K562 (cell line): Measurements from ENCODE around the gene TAS1R3. TPM values are rescaled to one million over a fixed set of nuclear protein-coding genes. Genes with fewer than 3 reads are reported as not detected.

Source experiments
- ATAC-seq: fragments of 200-7000 bp; cut with Tn5 transposase; 3 replicates; pipeline ENCODE4 v1.9.1; 2020; ENCODE audit warnings: moderate library complexity
- BruUV-seq: library from RNA; stranded (reverse); fragments of 400-500 nt; replicated peaks from 2 replicates; lab custom pipeline; 2021; lab: Mats Ljungman, UMichigan
- CTCF ChIA-PET: fragments of 300-600 bp; formaldehyde crosslinking; extraction: SDS; loops from one replicate; lab custom pipeline; 2021; ENCODE audit warnings: low intra/inter-chr PET ratio; lab: Yijun Ruan, JAX
- POLR2A ChIA-PET: fragments of 300-600, 350-650 bp; sonication (Branson Sonifier 250); formaldehyde crosslinking; extraction: SDS; loops from one replicate; lab custom pipeline; 2021; ENCODE audit warnings: antibody characterized with exemption, inconsistent platforms; lab: Yijun Ruan, JAX
- DNase-seq, 4 experiments: peaks; one replicate each; pipeline versions ENCODE4 v3.0.0 to v3.0.0-alpha.2; 2011 to 2018; ENCODE audit warnings: low spot score in 3 of 4, mixed read lengths in 3 of 4; ENCODE audit errors: extremely low read depth in 1 of 4
- FAIRE-seq: peaks from 2 replicates; lab custom pipeline; 2011; peaks lifted over from hg19 to GRCh38; lab: Jason Lieb, UNC
- H2AFZ ChIP-seq: 2 replicates; pipeline ENCODE4 v1.6.0; 2011; ENCODE audit warnings: low read depth, low read length, control low read depth, inconsistent platforms
- H3K27ac ChIP-seq: fragments of 200-600 bp; 3 replicates; pipeline ENCODE4 v1.8.0; 2011; ENCODE audit warnings: low read depth, mild to moderate bottlenecking, control low read depth, inconsistent platforms, low read length, moderate library complexity, mixed read lengths; ENCODE audit errors: extremely low read depth
- H3K27me3 ChIP-seq, 2 experiments: fragments of 300-600 bp in 1 of 2; 2 replicates in 1 of 2; 3 replicates in 1 of 2; pipeline versions ENCODE4 v1.6.0 to v1.8.0; 2011; ENCODE audit warnings: inconsistent platforms in 2 of 2, low read length in 2 of 2, mild to moderate bottlenecking in 1 of 2, mixed read lengths in 1 of 2, moderate library complexity in 1 of 2; ENCODE audit not compliant: control insufficient read depth in 2 of 2, insufficient read depth in 2 of 2
- H3K36me3 ChIP-seq: fragments of 300-600 bp; 3 replicates; pipeline ENCODE4 v1.8.0; 2011; ENCODE audit warnings: mild to moderate bottlenecking, low read length, inconsistent platforms; ENCODE audit not compliant: control insufficient read depth, insufficient read depth
- H3K4me1 ChIP-seq, 2 experiments: fragments of 200-600 bp in 1 of 2; replicated peaks in 1 of 2; 2 replicates in 1 of 2; 3 replicates in 1 of 2; pipeline versions ENCODE4 v1.5.1 to v1.8.0; 2011; ENCODE audit warnings: inconsistent platforms in 2 of 2, low read length in 2 of 2, mild to moderate bottlenecking in 1 of 2, mixed read lengths in 1 of 2, moderate library complexity in 1 of 2; ENCODE audit not compliant: control insufficient read depth in 2 of 2, insufficient read depth in 2 of 2
- H3K4me2 ChIP-seq: 2 replicates; pipeline ENCODE4 v1.6.1; 2011; ENCODE audit warnings: low read length, control low read depth, inconsistent platforms, mixed read lengths; ENCODE audit not compliant: insufficient read depth
- H3K4me3 ChIP-seq: fragments of 200-600 bp; sonication (generic), shearing (Covaris generic); 2 replicates; pipeline ENCODE4 v1.5.1; 2016; ENCODE audit warnings: control low read depth, inconsistent platforms
- H3K79me2 ChIP-seq: fragments of 200-600 bp; 3 replicates; pipeline ENCODE4 v1.8.0; 2011; ENCODE audit warnings: low read length, inconsistent platforms; ENCODE audit not compliant: control insufficient read depth, insufficient read depth
- H3K9ac ChIP-seq, 2 experiments: 2 replicates each; pipeline versions ENCODE4 v1.6.0 to v1.6.1; 2011; ENCODE audit warnings: low read depth in 2 of 2, low read length in 2 of 2, control low read depth in 1 of 2, inconsistent platforms in 1 of 2, mild to moderate bottlenecking in 1 of 2, mixed read lengths in 1 of 2; ENCODE audit not compliant: insufficient read depth in 1 of 2
- H3K9me1 ChIP-seq: one replicate; pipeline ENCODE4 v1.6.0; 2011; ENCODE audit warnings: inconsistent platforms, mild to moderate bottlenecking, low read length, moderate library complexity; ENCODE audit not compliant: control insufficient read depth, insufficient read depth
- H3K9me3 ChIP-seq: replicated peaks from 2 replicates; pipeline ENCODE4 v1.5.1; 2011; ENCODE audit warnings: low read depth, low read length, inconsistent platforms; ENCODE audit not compliant: control insufficient read depth, insufficient read depth
- H4K20me1 ChIP-seq: replicated peaks from 2 replicates; pipeline ENCODE4 v1.6.1; 2011; ENCODE audit warnings: low read length, inconsistent platforms, mixed read lengths; ENCODE audit not compliant: control insufficient read depth, insufficient read depth
- KDM5B ChIP-seq: fragments of 200-600 bp; sonication (generic); IDR thresholded peaks from 2 replicates; pipeline ENCODE4 v1.6.1; 2012; ENCODE audit warnings: low read depth, mild to moderate bottlenecking, moderate library complexity, low read length, control low read depth, inconsistent platforms; ENCODE audit not compliant: insufficient replicate concordance
- PHF20 ChIP-seq: fragments of 450-650 bp; IDR thresholded peaks from 2 replicates; pipeline ENCODE4 v1.6.1; 2018; ENCODE audit not compliant: partially characterized antibody
- POLR2A ChIP-seq: fragments of 450-650 bp; conservative IDR thresholded peaks from 2 replicates; pipeline ENCODE4 v1.6.1; 2016
- POLR2AphosphoS2 ChIP-seq: IDR thresholded peaks from 2 replicates; pipeline ENCODE4 v1.6.1; 2012; ENCODE audit warnings: low read length, improper control_type of control experiment
- TGIF2 ChIP-seq: sonication (generic); formaldehyde crosslinking; IDR thresholded peaks from 2 replicates; pipeline ENCODE4 v1.8.1; 2022; ENCODE audit warnings: mild to moderate bottlenecking, missing genetic modification reagents, moderate library complexity
- WGBS: fragments of 100-300 bp; shearing (Covaris generic); methylation state at CpG from one replicate; pipeline ENCODE4 v1.1.6; 2016; ENCODE audit warnings: low coverage, mixed read lengths; ENCODE audit not compliant: insufficient coverage; ENCODE audit errors: missing lambda C conversion rate; 5-methylcytosine and 5-hydroxymethylcytosine counted together
- in situ Hi-C: fragments of 300-500 bp; cut with MboI; formaldehyde crosslinking; loops from 4 replicates; pipeline ENCODE4 v1.15.0; 2018; ENCODE audit warnings: inconsistent platforms, mixed read lengths
- intact Hi-C: fragments of 100-400 bp; cut with micrococcal nuclease; formaldehyde crosslinking; loops from 2 replicates; pipeline ENCODE4 v1.14.2; 2022
- polyA plus RNA-seq, 8 experiments: library from polyadenylated mRNA; depleted of rRNA in 4 of 8; stranded (reverse) in 5 of 8; unstranded in 3 of 8; fragments of >200 nt; fragmentation: Nextera tagmentation in 2 of 8; fragmentation: Illumina TruSeq in 1 of 8; extraction: Ambion mirVana in 2 of 8; extraction: Trizol in 1 of 8; gene quantifications; 2 replicates each; pipeline versions ENCODE4 v1.2.1 to v1.2.3, GENCODE V29; 2011 to 2014; ENCODE audit warnings: inconsistent platforms in 1 of 8, missing spikeins in 1 of 8
- total RNA-seq, 7 experiments: library from RNA; depleted of rRNA in 6 of 7; stranded (reverse); fragments of >200 nt in 6 of 7; fragmentation: Illumina TruSeq in 2 of 7; extraction: Trizol in 2 of 7; gene quantifications; 2 replicates each; pipeline versions ENCODE4 v1.2.1 to v1.2.3, GENCODE V29; 2011 to 2021; ENCODE audit warnings: low replicate concordance in 1 of 7
- TF ChIP-seq, protein P1 (sequence below), 2 experiments: fragments of 450-650 bp in 1 of 2; IDR thresholded peaks; 2 replicates each; pipeline ENCODE4 v1.6.1; 2011 to 2017; ENCODE audit warnings: low read depth in 2 of 2, antibody characterized with exemption in 1 of 2, borderline replicate concordance in 1 of 2, low read length in 1 of 2, mild to moderate bottlenecking in 1 of 2, mixed read lengths in 1 of 2; ENCODE audit not compliant: control insufficient read depth in 1 of 2
- TF ChIP-seq, protein P2 (sequence below): fragments of 250-450 bp; sonication (Bioruptor Pico); IDR thresholded peaks from 2 replicates; pipeline ENCODE4 v1.4.0; 2020

TAS1R3 gene
- total and polyA plus RNA-seq, 9 of the 15 experiments (the other 6 are each of a cell fraction or from before 2014, with no cell fraction given) = 0.07 to 0.13 TPM; not detected in 7

DNA sequence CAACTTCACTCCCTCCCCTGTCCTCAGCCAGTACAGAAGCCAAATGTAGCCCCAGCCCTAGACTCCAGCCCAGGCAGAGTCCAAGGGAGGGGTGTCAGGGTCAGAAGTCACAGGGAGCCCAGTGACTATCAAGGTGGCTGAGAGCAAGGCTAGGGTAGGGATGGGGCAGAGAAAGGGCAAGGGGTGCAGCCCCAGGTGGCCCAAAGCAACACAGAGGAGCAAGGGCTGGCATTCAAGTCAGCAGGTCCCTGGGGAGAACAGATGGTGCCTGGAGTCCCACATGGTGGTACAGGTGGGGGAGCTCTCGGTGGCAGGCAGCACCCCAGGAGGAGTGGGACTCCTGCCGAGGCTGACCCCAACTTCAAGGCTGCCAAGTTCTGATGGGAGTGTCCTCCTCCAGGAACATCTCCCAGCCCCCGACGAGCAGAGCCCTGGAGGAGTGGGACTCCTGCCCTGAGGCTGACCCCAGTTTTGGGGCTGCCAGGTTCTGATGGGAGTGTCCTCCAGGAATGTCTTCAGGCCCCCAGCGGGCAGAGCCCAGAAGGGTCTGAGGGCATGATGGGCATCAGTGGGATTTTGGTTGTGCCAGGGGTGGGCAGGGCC, 21.8 kb downstream of the TAS1R3 start:
- CTCF ChIA-PET = no interaction called here
- WGBS = 33% methylated on average over 5 of the region's 5 CpGs
- Histone ChIP-seq H3K79me2 (peaks cover 23% of the 10 kb centered on the region), H3K9ac (peak overlapping the region in 1 of 2 experiments; percentile 69; a peak in 2 of 4 replicates), H3K36me3 (no peaks in the 10 kb centered on the region), H3K4me3 (no peak overlapping the region), H3K4me2 (no peak overlapping the region), H3K9me3 (no peaks in the 10 kb centered on the region), H3K9me1 (no peaks in the 10 kb centered on the region), H4K20me1 (peaks cover 3% of the 10 kb centered on the region; the same call in 1 of the 2 replicates), H3K4me1 (peaks cover 9 to 76% of the 10 kb centered on the region in 2 experiments; a peak in 4 of 5 replicates), H2AFZ (no peak overlapping the region), H3K27me3 (no peaks in the 10 kb centered on the region), H3K27ac (no peak overlapping the region)
- FAIRE-seq (no peak), ATAC-seq (no peak), DNase-seq (no peak)
- POLR2A ChIA-PET = interaction anchor here (0.6 to 1.3 kb wide), 5 partner anchors 16 to 49 kb away, joined by 3 to 5 read pairs (median 4); no protein-coding TSS in a partner anchor
- TF ChIP-seq KDM5B (peak; percentile 9), POLR2A (0 out of 2 replicates have a peak, but pooled peaks have one; percentile 18), PHF20 (no peak), TGIF2 (CRISPR knock-in tag) (no peak), POLR2AphosphoS2 (peak; percentile 73; the same call in 1 of the 2 replicates)
- TF ChIP-seq, protein P1, sequence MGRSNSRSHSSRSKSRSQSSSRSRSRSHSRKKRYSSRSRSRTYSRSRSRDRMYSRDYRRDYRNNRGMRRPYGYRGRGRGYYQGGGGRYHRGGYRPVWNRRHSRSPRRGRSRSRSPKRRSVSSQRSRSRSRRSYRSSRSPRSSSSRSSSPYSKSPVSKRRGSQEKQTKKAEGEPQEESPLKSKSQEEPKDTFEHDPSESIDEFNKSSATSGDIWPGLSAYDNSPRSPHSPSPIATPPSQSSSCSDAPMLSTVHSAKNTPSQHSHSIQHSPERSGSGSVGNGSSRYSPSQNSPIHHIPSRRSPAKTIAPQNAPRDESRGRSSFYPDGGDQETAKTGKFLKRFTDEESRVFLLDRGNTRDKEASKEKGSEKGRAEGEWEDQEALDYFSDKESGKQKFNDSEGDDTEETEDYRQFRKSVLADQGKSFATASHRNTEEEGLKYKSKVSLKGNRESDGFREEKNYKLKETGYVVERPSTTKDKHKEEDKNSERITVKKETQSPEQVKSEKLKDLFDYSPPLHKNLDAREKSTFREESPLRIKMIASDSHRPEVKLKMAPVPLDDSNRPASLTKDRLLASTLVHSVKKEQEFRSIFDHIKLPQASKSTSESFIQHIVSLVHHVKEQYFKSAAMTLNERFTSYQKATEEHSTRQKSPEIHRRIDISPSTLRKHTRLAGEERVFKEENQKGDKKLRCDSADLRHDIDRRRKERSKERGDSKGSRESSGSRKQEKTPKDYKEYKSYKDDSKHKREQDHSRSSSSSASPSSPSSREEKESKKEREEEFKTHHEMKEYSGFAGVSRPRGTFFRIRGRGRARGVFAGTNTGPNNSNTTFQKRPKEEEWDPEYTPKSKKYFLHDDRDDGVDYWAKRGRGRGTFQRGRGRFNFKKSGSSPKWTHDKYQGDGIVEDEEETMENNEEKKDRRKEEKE (IDR thresholded peaks at IDR 0.05; ENCODE audit: borderline replicate concordance in 1 of 2, control insufficient read depth in 1 of 2, low read depth in 2 of 2, low read length in 1 of 2) = no peak
- TF ChIP-seq, protein P2, sequence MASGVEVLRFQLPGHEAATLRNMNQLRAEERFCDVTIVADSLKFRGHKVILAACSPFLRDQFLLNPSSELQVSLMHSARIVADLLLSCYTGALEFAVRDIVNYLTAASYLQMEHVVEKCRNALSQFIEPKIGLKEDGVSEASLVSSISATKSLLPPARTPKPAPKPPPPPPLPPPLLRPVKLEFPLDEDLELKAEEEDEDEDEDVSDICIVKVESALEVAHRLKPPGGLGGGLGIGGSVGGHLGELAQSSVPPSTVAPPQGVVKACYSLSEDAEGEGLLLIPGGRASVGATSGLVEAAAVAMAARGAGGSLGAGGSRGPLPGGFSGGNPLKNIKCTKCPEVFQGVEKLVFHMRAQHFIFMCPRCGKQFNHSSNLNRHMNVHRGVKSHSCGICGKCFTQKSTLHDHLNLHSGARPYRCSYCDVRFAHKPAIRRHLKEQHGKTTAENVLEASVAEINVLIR (CRISPR knock-in tag) = no peak
- in situ Hi-C loops = no loop called here
- no TSS peak for BruUV-seq
- intact Hi-C loops = no loop called here
